ENCODE results near the gene GPRC5D.

GPRC5D gene

GRCh38 chr12:12936983-12937491 is 14.9 kb downstream of the GPRC5D start:
- no peak for DNase-seq (ENCODE audit: low spot score)

- no peak for DNase-seq (ENCODE audit: low spot score)
Observed at GRCh38 chr12:12934556-12934955, 17.4 kb downstream of the GPRC5D start.

- no peak for DNase-seq (ENCODE audit: low spot score)
Observed at GRCh38 chr12:12933742-12934141, 18.2 kb downstream of the GPRC5D start.

- DNase-seq (ENCODE audit: low spot score): no peak
Observed at GRCh38 chr12:12930633-12931219, 21.2 kb downstream of the GPRC5D start.

GRCh38 chr12:12929696-12930095 is 22.3 kb downstream of the GPRC5D start:
- no peak for DNase-seq (ENCODE audit: low spot score)

- DNase-seq (ENCODE audit: low spot score): peak; percentile 70
Observed at GRCh38 chr12:12927211-12928079, 24.5 kb downstream of the GPRC5D start.

GRCh38 chr12:12926571-12927071 is 25.3 kb downstream of the GPRC5D start:
- DNase-seq (ENCODE audit: low spot score): peak; percentile 49

GRCh38 chr12:12925388-12925787 is 26.6 kb downstream of the GPRC5D start:
- no peak for DNase-seq (ENCODE audit: low spot score)

- DNase-seq (ENCODE audit: low spot score): no peak
Observed at GRCh38 chr12:12924169-12924568, 27.8 kb downstream of the GPRC5D start.

- no peak for DNase-seq (ENCODE audit: low spot score)
Observed at GRCh38 chr12:12922978-12923377, 29.0 kb downstream of the GPRC5D start.

GRCh38 chr12:12922191-12922616 is 29.8 kb downstream of the GPRC5D start:
- DNase-seq (ENCODE audit: low spot score): peak; percentile 68

GRCh38 chr12:12919666-12920435 is 32.1 kb downstream of the GPRC5D start:
- no peak for DNase-seq (ENCODE audit: low spot score)

- DNase-seq (ENCODE audit: low spot score): no peak
Observed at GRCh38 chr12:12918781-12919389, 33.1 kb downstream of the GPRC5D start.

GRCh38 chr12:12917517-12917916 is 34.5 kb downstream of the GPRC5D start:
- no peak for DNase-seq (ENCODE audit: low spot score)

GRCh38 chr12:12916135-12916944 is 35.6 kb downstream of the GPRC5D start:
- DNase-seq (ENCODE audit: low spot score): peak; percentile 64

- DNase-seq (ENCODE audit: low spot score): no peak
Observed at GRCh38 chr12:12915656-12916055, 36.3 kb downstream of the GPRC5D start.

- no peak for DNase-seq (ENCODE audit: low spot score)
Observed at GRCh38 chr12:12912711-12913110, 39.3 kb downstream of the GPRC5D start.

GRCh38 chr12:12909995-12910420 is 42.0 kb downstream of the GPRC5D start:
- DNase-seq (ENCODE audit: low spot score): peak; percentile 64

- no peak for DNase-seq (ENCODE audit: low spot score)
Observed at GRCh38 chr12:12909228-12909994, 42.6 kb downstream of the GPRC5D start.

- DNase-seq (ENCODE audit: low spot score): no peak
Observed at GRCh38 chr12:12908711-12909110, 43.3 kb downstream of the GPRC5D start.
